NCI-H524 treated with DMSO at 0.1 percent for 48 hours (cell line): ENCODE measurements around the gene GINS3.

Experiments
- DNase-seq: peaks from one replicate; lab custom pipeline; 2025; lab: John Stamatoyannopoulos, UW

Gene GINS3

DNA sequence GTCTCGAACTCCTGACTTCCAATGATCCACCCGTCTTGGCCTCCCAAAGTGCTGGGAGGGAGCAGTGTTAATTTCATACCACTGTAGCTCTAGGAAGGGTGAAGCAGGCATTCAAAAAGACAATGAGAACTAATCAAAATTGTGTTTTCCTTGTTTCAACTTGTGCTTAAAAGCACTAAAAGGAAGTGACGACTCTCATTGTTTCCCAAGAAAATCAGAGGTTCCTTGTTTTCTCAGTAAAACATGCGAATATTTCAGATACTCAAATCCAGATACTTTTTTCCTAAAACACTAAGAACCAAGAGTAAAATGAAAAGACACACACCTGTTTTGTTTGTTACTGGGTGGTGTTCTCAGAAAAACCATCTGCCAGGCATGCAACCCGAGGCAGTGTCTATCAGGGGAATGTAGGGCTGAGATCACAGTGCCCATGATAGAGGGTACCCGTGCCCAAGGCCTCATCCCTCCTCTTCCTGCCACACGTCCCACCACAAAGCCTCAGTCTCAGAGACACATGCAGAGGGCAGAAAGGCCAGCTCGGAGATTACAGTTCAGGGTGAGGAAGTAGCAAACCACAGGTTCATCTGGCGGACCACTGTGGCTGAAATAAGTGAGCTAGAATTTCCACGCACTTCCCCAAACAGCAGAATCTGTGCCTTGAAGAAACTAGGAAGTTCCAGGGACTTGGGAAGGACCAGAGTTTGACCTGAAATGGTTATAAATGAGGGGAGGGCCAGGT lies 33.7 kb downstream of the GINS3 start:
- DNase-seq: no peak

DNA sequence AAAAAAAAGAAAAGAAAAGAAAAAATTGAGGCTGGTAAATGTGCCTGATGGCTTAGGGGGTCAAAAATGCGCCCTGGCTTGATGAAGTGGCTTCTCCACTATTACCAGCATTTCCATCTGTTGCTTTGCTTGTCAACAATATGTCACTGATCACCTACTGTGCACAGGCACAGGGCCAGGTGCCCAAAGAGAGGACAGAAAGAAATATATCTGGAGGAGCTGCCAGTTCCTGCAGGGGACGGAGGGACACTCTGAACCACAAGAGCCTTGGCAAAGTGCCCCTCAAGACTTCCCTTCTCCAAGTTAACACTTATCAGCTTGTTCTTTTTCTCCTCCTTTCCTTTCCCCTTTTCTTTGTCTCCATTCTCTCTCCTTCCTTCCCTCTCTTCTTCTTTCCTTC lies 34.7 kb downstream of the GINS3 start:
- DNase-seq: peak; percentile 31

DNA sequence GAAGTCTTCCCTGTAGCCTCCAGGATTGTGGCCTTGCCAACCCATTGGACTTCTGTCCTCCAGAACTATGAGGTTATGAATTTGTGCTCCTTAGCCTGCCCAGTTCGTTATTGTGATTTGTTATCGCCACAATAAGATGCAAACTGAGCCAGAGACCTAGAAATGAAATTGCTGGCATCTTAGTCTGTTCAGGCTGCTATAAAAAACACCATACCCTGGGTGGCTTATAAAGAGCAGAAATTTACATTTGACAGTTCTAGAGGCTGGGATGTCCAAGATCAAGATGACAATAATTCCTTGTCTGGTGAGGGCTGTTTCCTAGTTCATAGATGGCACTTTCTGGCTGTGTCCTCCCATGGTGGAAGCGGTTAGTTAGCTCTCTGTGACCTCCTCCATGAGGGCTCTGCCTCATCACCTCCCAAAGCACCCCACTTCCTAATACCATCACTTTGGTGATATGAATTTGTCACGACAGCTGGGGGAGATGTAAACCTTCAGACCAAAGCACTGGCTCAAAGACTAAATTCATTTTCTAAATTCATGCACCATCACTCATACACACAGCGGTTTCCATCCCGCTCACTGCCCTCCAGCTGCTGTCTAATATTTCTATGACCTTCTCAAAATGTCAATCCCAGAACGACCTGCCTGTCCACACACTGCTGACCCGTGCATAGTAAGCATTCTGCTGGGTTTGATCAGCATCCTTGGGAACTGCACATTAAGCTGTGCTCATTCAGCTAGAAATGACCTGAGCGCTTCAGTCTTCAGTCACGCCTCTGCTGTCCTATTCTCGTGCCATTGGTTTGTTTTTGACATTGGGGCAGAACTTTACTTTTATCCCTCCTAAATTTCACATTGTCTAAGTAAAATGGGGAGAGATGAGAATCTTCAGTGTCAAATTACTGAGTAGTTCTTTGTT lies 36.6 kb downstream of the GINS3 start:
- no peak for DNase-seq

DNA sequence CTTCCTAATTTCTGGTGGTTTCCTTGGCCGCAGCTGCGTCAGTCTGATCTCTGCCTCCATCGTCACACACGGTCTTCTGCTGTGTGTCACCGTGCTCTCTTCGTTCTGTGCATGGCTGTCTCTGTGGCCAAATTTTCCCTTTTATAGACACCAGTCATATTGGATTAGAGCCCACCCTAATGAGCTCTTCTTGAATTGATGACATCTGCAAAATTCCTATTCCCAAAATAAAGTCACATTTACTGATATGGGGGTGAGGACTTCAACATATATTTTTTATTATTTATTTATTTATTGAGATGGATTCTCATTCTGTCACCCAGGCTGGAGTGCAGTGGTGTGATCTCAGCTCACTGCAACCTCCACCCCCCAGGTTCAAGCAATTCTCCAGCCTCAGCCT lies 38.4 kb downstream of the GINS3 start:
- no peak for DNase-seq

DNA sequence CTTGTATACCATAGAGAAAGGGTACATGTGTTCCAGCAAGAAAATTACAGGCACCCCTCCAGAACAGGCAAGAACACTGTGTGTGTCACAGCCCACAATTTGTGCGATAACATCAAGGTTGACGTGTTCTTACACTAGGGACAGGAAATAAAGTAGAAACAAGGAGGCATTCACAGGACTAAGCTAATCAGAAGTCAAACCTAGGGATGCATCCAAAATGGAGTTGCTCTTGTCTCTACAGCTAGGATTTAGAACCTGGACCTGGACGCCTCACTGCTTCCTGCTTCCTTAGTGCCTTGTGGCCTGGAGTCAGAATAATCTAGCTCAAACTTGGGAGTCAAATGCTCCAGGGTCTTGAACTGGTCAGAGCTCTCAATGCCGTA lies 41.3 kb downstream of the GINS3 start:
- no peak for DNase-seq

DNA sequence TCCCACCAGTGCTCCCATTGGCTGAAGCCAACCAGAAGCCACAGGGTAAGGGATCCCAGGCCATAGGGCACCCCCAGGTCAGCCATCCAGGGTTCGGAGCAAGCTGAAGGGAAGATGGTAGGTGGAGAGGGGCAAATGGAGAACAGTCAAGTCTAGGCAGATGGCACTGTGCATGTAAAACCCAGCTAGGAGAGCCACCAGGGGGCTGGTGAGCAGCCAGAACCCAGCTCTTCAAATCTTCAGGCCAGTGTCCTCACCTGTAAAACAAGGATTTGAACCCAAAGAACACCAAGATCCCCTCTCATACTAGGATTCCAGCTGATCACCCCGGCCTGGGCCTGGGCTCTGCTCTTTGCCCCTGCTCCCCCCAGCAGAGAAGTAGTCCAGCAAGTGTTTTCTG lies 43.5 kb downstream of the GINS3 start:
- no peak for DNase-seq

DNA sequence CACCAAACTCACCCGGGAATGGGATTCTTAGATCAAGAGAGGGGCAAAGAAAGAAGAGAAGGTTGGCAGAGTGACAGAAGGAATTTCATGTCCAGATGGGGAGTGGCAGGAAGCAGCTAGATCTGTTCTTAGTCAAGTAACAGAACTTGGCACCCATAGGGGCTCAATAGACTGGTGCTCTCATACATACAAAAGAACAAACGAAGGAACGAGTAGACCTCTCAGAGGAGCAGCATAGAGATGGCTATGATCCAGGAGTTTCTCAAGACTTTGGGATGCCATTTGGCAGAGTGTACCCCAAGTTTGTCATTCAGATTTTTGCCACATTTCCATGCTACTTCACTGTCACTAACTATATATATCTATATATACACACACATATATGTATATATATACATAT lies 47.9 kb downstream of the GINS3 start:
- no peak for DNase-seq

DNA sequence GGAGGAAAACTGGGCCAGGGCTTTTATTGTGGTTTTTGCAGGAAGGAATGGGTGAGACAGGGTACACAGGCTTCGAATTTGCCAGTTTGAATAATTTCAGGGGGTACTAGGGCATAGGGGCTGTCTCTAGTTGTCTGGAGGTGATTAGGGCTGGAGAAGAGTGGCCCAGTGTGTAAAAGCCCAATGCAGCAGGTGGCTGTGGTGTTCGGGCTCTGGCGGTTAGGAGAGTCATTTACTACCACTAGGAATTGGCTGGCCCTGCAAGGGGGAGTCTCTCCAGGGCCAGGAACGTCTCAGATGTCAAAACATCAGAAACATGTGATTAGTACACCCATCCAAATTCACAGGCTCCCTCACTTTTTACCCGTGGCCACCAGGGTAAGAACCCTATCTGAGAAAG lies 50.3 kb downstream of the GINS3 start:
- no peak for DNase-seq

DNA sequence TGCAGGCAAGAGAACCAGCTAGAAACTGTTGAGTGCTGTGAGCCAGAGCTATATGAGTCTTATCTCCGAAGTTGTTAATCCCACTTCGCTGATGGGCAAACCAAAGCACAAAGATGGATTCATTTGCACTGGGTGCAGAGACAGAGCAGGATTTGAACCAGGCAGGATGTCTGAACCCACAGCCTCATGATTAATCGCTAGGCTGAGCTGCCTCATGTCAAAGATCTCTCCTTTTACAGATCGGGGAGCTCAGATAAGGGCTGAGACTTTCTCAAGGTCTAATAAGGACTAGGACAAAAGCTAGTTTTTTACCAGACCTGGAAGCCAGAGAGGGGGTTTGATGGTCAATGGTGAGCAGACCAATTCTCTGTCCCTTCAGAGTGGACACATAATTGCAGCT lies 51.5 kb downstream of the GINS3 start:
- no peak for DNase-seq

DNA sequence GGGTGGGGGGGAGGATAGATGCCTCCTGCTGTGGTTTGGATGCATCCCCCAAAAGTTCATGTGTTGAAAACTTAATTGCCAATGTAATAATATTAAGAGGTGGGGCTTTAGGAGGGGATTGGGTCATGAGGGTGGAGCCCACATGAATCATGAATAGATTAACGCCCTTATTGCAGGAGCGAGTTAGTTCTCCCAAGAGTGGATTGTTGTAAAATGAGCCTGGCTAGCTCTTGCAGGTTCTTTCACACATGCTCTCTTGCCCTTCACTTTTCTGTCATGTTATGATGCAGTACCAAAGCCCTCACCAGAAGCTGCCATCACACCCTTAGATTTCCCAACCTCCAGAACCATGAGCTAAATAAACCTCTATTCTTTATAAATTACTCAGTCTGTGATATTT lies 52.0 kb downstream of the GINS3 start:
- DNase-seq: no peak

DNA sequence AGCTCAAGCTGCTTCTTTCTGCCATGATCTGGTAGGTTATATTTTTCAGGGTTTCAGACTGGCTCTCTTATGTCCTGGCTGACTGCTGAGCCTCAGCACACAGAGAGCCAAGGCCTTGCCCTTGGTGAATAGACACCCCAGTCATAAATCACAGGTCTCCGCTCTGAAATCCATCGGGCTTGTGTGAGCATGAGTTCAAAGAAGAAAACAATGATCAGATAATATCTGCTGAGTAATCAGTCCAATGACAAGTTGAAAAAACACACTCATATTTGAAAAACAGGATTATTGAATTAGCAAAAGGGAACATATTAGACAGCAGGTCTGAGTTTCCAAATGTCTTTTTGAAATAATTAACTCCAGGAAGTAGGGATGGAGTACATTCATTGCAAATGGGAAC lies 56.6 kb downstream of the GINS3 start:
- DNase-seq: no peak

DNA sequence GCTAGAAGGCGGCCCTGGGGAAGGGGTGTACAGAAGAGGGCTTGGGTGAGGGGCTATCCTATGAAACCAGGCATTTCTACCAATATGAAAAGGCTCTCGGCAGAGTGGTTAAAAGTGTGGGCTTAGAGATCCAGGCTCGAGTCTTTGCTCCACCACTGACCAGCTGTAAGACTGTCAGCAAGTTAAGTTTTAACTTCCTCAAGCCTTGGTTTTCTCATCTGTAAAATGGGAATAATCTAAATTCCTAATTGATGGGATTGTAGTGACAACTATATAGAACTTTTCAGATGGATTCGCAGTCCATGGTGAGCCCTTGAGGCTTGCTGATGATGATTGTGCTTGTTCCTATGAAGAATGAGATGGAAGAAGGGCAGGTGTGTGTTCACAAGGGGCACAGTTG lies 57.0 kb downstream of the GINS3 start:
- DNase-seq: no peak

DNA sequence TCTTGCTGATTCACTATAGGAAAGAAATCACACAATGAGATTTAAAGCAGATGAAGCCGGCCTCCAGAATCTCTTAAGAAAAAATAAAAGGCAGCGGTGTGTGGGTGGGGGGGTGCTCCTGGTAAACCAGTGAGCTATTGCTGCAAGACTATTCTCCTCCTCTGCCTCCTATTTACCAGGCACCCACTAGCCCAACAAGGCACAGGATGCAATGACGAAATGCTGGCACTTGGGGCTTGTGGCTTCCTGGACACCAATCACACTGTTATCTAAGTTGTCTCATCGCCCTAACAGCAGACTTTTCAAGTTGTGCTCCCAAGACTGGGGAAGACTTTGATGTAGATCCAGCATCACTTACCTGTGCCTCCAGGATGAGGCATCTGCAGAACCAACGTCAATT lies 57.5 kb downstream of the GINS3 start:
- DNase-seq: no peak

DNA sequence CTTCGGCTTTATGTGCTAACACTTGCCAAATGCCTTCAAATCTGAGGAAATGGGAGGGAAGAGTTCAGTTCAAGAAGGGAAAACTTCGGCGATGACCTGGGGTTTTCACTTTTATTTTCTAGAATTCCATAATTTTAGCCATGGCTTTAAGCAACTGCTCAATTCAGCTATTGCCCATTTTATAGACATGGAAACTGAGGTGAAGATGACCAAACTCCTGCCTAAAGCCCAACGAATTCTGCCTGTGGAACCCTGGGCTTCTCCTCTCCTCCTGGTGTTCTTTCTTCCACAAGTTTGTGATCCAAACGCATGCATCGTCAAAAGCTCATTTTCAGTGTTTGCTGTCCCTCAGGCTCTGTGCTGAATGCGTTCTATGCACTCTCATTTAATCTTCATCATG lies 58.3 kb downstream of the GINS3 start:
- no peak for DNase-seq

DNA sequence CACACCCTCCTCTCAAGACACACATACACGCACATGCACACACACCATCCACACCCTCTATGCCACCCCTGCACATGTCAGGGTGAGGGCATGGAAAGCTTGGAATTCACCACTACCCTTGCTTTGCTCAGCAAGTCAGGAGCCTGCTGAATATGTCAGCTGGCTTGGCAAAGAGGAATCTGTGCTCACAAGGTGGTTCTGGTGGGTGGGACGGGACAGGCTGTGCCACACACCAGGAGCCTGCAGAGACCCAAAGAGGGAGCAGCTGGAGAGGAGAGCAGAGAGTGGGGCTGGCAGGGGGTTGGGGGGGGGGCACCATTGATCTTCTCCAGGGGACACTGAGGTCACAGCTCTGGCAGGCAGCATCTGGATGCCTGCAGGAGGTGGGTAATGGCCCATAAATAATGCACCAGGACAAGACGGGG lies 59.0 kb downstream of the GINS3 start:
- DNase-seq: no peak

DNA sequence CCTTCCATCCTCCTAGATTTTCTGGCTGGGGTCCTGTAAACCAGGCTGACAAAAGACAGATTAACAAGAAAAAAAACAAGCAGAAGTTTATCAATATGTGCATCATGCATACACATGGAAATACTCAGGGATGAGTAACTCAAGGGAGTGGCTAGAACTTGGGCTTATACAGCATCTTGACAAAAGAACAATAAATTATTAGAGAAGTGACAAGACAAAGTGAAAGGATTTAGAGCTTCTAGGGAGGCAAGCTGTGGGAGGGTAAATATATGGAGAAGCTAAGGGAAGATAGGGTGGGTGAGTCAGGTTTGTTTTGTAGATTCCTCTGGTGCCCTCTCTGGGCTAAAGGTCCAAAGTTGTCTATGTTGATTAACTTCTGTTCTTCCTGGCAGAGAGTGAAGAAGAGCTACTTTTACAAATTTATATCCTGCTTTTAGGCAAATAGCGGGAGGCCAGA lies 59.7 kb downstream of the GINS3 start:
- DNase-seq: no peak

DNA sequence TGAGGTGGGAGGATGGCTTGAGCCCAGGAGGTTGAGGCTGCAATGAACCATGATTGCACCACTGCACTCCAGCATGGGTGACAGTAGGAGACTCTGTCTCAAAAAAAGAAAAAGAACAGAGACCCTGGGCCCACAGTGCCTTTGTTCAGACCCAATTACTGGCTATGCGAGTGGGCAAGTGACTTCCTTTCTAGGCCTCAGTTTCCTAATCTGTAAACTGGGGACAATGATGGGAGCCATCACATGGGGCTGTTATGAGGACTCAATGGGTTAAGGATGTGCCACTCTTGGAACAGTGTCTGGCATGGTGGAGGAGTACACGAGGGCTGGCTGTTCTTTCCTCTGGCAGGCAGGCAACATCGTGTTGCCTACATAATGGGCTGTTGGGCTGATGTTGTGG lies 60.4 kb downstream of the GINS3 start:
- no peak for DNase-seq

DNA sequence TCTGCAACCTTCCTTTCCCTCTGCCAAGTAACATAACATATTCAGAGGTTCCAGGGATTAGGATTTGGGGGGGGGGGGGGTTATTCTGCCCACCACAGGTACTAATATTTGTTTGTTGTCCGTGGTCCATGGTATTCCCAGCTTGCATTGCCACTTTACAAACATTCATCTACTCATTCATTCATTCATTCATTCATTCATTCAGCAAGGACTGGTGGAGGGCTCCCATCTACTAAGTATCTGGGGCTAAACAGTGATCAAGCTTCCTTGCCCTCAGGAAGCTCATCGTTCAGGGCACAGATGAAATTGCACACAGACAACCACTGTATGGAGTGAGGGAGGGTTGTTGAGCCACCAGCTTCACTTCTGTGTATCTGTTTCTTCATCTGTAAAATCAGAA lies 61.9 kb downstream of the GINS3 start:
- no peak for DNase-seq

DNA sequence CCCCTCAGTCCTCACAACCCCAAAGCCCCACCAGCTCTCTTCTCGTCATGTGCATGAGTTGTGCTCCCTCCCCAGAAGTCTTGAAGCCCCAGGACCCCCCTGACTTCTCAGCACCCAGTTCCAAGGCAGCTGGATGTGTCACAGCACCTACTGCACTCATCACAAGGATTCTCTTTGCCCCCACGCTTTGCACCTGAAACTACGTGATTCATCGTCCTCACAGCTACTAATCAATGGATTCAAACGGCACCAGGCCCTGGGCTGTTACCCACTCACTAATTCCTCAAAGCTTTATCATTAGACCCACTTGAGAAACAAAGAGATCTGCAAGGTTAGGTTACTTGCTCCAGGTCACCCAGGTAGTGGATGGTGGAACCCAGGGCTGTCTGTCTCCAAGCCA lies 62.6 kb downstream of the GINS3 start:
- no peak for DNase-seq
